Hematopoietic multipotent progenitor cell (in vitro differentiated cells): ENCODE results near the gene MADCAM1. TPM values are rescaled to one million over a fixed set of nuclear protein-coding genes. Genes with fewer than 3 reads are reported as not detected.

Source experiments
- DNase-seq, 3 donors: peaks; one replicate each; pipeline ENCODE4 v3.0.0-alpha.2; 2011 to 2015; ENCODE audit warnings: low read depth in 2 of 3, low spot score in 2 of 3
- total RNA-seq: library from RNA; depleted of rRNA; stranded (reverse); fragments of >200 nt; gene quantifications from one replicate; pipeline ENCODE4 v1.2.3, GENCODE V29; 2012

The MADCAM1 gene
- total RNA-seq, 1 donor, result 0.27 TPM

DNA sequence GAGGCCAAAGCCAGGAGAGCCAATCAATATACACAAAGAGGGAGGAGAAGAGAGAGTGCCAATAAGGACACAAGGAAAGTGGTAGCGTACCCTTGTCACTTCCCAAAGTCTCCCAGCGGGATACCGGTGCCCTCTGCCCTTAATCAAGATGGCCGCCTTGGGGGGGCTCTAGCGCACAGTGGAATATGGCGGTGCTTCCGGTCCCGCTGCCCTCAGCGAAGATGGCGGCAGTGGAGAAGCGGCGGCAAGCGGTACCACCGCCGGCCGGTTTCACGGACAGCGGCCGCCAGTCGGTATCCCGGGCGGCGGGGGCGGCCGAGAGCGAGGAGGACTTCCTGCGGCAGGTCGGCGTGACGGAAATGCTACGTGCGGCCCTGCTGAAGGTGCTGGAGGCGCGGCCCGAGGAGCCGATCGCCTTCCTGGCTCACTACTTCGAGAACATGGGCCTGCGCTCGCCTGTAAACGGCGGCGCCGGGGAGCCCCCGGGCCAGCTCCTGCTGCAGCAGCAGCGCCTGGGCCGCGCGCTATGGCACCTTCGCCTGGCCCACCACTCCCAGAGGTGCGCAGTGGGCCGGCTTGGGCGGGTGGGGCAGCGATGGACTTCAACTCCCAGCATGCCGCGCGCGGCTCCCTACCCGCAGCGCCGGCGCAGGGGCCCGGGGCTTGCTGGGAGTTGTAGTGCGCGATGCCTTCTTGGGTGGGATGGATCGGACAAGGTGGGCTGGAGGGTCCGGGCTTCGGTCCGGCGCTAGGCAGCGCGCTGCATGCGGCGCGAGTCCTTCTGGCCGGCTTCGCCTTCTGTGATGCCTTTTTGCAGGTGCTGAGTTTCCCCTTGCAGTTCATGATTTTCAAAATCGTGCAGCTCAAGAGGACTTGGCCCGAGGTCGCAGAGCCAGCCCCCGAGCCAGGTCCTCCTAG is 11.3 kb downstream of the MADCAM1 start, which contains the start of gene TPGS1:
TSS of gene TPGS1 (plus strand) at position 212 of the 918 bp plus-strand sequence. CDS start at position 222, 10 bp downstream.
- peak; percentile 70 to 99 (median 73) for DNase-seq

DNA sequence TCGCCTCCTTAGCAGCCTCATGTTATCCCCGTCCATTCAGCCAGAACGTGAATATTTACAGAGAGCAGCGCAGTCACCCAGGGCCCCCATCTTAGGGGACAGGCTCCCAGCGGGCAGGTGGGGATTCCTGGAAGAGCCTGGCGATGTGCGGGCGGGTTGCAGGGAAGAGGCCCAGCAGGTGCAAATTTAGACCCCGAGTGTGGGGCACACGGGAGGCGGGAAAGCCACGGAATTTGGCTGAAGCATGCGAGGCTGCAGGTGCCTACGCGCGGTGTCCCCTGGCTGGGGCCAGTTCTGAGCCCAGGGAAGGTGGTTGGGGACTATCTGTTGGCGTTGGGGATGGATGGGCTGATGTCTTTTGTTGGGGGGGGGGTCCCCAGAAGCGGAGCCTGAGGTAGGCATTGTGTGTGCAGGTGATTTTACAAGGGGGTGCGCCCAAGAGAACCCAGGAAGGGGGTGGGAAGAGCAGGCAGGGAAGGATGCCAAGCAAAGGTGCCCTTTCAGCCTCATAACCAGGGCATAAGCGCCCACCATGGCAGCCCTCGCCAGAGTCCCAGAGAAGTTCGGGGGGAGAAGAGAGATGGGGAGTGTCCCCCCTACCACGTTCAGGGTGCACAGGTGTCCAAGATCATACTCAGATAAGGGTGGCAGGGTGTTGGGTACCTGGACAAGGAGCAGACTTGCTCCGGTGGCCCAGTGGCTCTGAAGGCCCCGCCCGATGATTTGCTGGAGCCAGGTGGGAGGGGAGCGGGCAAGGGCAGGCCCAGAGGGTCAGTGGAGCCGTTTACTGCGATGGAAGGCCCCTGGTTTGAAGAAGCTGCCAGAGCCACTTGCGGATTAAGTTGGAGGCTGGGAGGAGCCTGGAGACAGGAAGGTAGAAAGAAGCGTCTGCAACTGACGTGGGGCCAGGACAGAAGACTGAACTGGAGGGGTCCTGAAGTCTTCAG is 12.2 kb downstream of the MADCAM1 start:
- DNase-seq, result no peak

DNA sequence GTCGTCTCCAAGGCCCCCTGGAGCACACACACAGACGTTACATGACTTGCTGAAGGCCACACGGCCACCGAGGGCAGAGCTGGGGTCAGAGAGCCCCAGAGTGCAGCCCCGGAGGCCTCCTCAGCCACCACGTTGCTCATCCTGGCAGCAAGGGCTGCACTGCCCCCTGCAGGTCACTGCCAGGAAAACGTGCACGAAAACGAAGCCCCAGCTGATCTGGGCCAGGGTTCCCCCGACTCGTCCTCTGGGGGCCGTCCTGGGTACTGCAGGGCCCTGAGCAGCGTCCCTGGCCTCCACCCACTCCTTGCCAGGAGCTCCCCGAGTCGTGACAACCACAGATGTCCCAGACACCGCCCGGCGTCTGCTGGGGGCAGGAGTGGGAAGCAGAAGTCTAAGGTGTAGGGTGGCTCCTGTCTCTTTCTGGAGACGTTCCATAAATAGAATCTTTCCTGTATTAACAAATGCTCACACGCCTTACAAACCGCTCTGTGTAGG is 14.4 kb downstream of the MADCAM1 start:
- peak; percentile 93 to 95 (median 93) for DNase-seq

DNA sequence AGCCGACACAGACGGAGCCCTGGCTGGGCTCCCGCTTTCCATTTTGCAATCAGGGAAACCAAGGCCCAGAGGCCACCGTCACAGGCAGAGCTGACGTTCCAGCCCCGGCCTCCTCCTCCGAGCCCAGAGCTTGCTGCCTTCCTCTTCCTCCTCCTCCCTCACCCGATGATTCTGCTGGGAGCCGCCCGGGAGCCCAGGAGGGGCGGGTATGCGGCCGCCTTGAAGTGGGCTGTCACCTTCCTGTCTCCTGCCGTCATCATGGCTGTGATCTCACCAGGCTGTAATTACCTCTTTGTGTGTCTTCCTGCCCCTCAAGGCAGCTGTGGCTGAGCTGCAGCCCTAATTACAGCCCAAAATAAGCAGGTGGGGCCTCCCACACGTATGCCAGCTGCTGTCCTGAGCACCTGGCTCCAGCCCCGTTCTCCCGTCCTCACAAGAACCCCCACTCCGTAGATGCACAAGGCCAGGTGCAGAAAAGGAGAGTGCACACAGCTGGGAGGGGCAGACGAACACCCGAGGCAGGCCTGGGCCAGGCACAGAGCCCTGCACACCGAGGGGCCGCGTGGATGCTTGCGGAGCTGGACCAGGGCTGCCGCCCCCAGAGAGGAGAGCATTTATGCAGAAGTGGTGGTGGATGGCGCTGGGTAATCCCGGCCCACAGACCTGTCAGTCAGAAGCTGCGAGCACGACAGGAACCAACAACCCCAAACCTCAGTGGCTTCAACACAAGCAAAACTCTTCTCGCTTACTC is 15.0 kb downstream of the MADCAM1 start:
- peak; percentile 74 to 80 (median 79) for DNase-seq

DNA sequence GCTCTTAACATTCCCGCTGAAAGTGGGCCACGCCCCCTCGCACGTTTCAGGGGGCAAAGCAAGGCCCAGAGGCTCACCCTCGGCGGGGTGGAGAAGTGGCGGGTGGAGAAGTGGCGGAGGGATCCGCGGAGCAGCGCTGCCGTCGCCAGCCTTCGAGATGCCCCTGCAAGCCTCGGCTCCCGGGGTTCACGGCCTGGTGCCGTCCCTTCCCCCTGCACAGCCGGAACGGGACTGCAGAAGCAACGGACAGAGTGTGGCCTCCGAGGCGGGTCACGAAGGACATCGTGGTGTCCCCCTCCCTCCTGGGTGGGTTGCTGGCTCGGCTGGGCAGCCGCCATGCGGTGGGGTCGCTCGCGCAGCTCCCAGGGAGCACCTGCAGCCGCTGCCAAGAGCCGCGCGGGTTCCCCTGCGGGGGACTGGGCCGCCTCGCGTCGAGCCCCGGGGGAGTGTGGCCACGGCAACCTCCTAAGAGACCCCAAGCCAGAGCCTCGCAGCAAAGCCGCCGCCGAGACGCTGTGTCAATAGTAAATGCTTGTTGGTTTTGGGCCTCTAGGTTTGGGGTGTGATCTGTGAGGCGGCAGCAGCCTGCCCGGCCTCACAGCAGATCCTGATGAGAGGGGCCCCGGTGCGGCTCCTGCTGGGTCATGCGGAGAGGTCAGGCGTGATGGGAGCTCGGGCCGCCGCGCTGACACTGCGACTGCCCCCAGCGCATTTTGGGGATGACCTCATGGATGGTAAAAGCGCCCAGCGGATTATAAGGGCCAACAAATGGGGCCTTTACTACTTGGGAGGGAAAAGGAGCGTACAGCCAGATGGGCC is 16.5 kb downstream of the MADCAM1 start:
- DNase-seq, result no peak

DNA sequence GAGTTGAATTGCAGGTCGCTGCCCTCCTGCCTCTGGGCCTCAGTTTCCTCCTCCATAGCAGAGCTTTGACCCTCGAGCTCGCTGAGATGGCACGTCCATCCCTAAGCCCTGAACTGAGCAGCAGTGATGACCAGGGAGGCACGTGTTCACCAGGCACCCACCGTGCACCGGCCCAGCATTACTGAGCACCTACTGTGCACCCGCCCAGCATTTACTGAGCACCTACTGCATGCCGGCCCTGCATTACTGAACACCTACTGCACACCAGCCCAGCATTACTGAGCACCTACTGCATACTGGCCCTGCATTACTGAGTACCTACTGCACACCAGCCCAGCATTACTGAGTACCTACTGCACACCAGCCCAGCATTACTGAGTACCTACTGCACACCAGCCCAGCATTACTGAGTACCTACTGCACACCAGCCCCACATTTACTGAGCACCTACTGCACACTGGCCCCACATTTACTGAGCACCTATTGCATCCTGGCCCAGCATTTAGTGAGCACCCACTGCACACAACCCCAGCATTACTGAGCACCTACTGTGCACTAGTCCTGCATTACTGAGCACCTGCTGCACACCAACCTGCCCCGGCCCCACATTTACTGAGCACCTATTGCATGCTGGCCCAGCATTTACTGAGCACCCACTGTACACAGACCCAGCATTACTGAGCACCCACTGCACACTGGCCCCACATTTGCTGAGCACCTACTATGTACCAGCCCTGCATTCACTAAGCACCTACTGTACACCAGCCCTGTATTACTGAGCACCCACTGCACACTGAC is 17.3 kb downstream of the MADCAM1 start:
- DNase-seq, result no peak

DNA sequence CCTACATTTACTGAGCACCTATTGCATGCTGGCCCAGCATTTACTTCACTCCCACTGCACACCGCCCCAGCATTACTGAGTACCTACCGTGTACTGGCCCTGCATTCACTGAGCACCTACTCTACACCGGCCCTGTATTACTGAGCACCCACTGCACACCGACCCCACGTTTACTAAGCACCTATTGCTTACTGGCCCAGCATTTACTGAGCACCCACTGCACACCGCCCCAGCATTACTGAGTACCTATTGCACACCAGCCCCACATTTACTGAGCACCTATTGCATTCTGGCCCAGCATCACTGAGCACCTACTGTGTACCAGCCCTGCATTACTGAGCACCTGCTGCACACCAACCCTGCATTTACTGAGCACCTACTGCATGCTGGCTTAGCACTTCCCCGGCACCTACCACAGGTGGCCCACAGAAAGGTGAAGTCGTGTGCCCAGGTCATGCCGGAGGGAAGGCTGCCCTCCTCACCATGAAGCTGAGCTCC is 17.9 kb downstream of the MADCAM1 start:
- DNase-seq, result no peak

DNA sequence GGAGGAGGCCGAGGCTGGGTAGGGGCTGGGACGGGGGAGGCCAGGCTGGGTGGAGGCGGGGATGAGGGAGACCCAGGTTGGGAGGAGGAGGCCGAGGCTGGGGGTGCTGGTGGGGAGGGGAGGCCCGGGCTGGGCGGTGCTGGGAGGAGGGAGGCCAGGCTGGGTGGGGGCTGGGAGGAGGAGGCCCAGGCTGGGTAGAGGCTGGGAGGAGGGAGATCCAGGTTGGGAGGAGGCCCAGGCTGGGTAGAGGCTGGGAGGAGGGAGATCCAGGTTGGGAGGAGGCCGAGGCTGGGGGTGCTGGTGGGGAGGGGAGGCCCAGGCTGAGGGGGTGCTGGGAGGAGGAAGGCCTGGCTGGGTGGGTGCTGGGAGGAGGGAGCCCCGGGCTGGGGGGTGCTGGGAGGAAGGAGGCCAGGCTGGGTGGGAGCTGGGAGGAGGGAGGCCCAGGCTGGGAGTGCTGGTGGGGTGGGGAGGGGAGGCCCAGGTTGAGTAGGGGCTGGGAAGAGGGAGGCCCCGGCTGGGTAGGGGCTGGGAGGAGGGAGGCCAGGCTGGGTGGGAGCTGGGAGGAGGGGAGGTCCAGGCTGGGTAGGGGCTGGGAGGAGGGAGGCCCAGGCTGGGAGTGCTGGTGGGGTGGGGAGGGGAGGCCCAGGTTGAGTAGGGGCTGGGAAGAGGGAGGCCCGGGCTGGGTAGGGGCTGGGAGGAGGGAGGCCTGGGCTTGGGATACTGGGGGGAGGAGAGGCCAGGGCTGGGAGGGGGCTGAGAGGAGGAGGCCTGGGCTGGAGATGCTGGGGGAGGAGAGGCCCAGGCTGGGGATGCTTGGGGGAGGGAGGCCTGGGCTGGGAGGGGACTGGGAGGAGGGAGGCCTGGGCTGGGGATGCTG is 21.7 kb downstream of the MADCAM1 start:
- no peak for DNase-seq

DNA sequence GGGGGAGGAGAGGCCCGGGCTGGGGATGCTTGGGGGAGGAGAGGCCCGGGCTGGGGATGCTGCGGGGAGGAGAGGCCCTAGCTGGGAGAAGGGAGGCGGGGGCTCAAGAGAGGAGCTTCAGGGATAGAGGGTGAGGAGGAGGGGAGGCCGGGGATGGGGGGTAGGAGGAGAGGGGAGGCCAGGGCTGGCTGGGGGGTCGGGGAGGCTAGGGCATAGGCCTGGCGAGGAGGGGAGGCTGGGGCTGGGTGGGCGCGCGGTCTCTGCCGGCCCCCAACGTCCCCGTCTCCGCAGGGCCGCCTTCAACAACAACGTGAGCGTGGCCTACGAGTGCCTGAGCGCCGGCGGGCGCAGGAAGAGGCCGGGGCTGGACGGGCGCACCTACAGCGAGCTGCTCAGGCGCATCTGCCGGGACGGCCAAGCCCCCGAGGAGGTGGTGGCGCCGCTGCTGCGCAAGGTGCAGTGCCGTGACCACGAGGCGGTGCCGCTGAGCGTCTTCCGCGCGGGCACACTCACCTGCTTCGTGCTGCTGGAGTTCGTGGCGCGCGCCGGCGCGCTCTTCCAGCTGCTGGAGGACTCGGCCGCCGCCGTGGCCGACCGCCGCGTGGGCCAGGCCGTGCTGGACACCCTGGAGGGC is 22.4 kb downstream of the MADCAM1 start:
- peak in 2 of 3 donors; percentile 24 to 43 for DNase-seq

DNA sequence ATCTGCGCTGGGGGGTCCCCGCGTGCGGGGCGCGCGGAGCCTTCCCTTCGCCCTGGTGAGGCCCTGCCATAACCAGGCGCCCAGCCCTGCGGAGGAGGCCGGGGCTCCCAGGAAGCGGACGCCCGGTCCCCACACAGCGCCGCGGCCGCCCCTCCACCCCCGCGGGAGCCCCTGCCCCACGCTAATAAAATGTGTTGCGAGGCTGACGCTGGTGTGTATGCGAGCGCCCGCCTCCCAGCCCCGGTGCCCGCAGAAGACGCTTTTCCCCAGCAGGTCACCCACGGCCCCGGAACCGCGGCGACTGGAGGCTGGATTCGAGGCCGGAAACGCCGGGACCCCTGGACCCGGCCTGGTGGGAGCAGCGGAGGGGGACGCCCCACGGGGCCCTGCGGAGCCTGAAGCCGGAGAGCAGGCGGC is 23.2 kb downstream of the MADCAM1 start:
- DNase-seq, result no peak

DNA sequence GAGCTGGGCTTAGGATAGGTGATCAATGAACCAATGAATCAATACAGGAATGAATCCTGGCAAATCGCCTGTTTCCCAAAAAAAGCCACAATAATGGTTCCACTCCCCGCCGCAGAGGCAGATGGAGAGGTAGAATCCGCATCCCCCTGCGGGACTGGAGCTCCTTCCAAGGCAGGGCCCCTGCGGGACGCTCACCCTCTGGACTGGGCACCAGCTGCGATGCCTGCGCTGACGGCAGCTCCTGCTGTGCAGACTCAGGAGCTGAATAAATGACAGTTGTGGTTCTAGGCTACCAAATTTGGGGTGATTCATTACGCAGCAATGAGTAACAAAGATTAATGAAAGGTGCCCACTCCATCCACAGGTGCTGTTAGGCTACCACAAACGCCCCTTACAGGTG is 26.4 kb downstream of the MADCAM1 start:
- no peak for DNase-seq

DNA sequence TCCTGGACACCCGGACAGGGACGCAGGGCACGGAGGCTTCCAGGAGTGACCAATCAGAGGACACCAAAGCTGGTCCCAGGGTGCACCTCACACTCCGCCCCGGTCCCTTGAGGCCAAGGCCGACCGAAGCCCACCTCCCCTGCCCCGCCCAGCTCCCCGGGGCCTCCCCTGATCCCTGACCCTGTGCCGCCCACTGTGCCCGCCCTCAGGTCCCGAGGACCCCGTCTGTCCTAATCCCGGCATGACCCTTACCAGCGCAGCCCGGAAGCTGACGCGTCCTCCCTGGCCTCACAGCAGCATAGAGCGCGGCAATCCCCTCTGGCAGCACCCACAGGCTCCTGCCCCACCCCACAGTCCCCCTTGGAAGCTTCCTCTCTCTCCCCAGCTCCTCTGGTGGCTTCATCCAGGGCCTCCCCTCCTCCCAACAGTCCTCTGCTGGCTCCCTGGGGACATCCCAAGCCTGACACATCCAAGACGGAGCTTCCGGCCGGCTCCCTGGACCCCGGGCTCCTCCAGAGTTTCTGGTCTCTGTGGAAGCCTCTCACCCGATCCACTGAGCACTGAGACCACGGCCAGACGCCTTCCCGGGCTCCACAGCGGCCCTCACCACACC is 27.9 kb downstream of the MADCAM1 start:
- no peak for DNase-seq

DNA sequence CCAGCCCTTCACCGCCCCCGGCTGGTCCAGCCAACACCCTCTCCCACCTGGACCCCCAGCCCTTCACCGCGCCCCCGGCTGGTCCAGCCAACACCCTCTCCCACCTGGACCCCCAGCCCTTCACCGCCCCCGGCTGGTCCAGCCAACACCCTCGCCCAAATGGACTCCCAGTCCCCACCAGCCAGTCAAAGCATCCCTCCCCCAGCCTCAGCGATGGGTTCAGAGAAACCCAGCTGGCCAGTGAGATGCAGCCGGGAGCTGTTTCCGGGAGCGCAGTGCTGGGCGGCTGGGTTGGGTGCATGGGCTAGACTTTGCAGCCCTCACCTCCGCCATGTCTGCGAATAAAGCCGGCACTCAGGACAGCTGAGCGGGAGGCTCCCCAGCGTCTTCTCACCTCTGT is 28.7 kb downstream of the MADCAM1 start:
- DNase-seq, result no peak

DNA sequence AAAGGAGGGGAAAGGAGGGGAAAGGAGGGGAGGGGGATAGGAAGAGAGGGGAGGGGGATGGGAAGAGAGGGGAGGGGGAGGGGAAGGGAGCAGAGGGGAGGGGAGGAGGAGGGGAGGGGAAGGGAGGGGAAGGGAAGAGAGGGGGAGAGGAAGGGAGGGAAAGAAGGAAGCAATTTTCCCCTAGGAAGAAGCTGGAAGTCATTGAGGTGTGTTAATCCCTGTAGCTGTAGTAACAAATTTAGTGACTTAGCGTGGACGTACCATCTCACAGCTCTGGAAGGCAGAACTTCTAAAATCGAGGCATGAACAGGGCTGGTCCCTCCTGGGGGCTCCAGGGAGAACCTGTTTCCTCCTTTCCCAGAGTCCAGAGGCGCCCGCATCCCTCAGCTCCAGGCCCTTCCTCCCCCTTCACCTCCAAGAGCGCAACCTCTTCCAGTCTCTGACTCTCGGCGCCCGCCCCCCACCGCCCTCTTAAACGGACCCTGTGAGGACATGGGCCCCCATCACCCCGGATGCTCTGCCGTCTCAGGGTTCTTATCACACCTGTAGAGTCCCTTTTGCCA is 29.7 kb downstream of the MADCAM1 start:
- DNase-seq, result no peak

DNA sequence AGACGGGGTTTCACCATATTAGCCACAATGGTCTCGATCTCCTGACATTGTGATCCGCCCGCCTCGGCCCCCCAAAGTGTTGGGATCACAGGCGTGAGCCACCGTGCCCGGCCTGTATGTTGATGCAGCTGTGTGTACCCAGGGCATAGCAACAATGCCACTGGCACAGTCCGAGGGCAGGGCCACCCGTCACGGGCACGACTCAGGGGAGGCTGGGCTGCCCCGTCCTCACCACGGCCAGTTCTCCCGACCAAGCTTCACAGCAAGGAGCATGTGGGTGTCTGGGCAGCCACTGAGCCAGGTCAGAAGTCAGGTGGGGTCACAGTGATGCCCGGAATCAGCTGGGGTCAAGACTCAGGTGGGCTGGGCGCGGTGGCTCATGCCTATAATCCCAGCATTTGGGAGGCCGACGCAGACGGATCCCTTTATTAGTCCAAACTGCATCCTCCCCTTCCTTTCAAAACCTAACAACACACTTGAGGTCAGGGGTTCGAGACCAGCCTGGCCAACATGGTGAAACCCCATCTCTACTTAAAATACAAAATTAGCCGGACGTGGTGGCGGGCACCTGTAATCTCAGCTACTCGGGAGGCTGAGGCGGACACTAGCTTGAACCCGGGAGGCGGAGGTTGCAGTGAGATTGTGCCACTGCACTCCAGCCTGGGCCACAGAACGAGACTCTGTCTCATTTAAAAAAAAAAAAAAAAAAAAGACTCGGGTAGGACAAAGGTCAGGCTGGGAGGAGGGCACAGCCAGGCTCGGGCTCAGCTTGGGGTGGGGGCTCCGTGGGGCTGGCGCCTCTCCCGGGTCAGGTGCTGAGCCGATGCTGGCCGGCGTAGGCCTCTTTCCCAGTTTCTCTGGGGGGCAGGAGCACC is 34.1 kb downstream of the MADCAM1 start:
- no peak for DNase-seq
